ENCODE data around the gene TTC22.

TTC22 gene

DNA sequence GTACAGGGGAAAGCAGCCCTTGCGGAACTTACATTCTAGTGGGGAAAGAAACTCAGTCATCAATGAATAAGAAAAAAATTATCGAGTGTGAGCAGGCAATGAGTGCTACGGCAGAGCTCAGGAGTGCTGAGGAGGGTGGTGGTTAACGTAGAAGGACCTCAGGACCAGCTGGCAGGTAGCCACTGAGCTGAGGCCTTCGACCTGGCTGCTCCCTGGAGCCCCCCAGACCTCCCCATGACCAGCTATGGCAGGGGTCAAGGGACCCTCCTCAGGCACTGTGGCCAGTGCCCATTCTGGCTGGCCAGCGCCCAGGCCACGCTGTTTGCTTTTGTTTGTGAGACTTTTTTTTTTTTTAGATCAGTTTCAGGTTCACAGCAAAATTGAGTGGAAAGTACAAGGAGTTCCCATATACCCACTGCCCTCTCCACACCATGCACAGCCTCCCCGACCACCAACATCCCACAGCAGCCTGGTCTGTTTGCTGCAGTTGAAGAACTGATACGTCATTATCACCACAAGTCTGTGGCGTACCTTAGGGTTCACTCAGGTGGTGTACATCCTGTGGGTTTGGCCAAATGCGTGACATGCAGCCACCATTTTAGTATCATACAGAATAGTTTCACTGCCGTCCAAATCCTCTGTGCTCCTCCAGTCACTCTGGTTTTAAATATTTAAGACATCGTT lies 11.8 kb upstream of the TTC22 start:
- DNase-seq (ENCODE audit: low read depth), result no peak
- TF ChIP-seq, protein P1, sequence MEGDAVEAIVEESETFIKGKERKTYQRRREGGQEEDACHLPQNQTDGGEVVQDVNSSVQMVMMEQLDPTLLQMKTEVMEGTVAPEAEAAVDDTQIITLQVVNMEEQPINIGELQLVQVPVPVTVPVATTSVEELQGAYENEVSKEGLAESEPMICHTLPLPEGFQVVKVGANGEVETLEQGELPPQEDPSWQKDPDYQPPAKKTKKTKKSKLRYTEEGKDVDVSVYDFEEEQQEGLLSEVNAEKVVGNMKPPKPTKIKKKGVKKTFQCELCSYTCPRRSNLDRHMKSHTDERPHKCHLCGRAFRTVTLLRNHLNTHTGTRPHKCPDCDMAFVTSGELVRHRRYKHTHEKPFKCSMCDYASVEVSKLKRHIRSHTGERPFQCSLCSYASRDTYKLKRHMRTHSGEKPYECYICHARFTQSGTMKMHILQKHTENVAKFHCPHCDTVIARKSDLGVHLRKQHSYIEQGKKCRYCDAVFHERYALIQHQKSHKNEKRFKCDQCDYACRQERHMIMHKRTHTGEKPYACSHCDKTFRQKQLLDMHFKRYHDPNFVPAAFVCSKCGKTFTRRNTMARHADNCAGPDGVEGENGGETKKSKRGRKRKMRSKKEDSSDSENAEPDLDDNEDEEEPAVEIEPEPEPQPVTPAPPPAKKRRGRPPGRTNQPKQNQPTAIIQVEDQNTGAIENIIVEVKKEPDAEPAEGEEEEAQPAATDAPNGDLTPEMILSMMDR (IDR thresholded peaks at IDR 0.05; ENCODE audit: low read depth, low read length, missing control alignments), result no peak
- no peak overlapping the region for H3K4me3 ChIP-seq (ENCODE audit: low read depth, low read length)

DNA sequence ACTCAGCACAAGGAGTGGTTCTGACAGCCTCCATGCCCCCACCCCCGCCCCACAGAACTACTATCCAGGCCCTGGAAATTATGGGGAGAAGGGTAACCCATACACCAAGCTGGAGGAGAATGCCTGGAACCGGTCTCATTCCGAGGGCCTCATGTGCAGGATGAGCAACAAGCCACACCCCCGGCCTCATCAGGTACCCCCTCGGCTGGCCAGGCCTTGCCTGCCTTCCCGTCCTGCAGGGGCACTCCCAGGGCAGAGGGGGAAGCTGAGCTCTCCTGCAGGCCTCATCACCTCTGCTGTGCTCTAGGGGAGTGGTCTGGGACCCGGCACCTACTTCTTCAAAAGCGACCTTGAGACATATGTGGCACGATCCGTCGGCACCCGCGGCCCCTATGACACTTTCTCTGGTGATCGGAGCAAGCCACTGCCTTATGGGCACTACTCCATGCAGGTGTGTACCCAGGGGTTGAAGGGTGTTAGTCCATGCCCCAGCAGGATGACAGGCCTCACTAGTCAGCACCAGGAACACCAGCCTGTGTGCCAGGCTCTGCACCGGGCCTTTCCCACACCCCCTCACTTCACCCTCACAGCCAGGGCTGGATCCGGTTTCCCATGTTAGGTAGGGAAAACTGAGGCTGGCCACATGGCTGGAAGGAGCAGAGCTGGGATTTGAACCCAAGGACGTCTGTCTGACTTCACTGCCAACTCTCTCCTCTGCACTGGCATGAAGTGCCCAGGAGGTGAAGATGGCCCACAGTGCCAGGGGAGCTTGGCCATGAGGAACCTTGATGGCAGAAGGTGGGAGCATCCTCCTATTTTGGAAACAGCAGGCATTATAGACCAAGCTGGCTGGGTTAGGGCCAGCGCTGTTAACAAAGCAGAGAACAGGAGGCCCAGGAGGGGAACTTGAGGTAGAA lies 10.9 kb upstream of the TTC22 start:
- TF ChIP-seq, protein P1 (IDR thresholded peaks at IDR 0.05; ENCODE audit: low read depth, low read length, missing control alignments), result no peak
- DNase-seq (ENCODE audit: low read depth), result no peak
- no peak overlapping the region for H3K4me3 ChIP-seq (ENCODE audit: low read depth, low read length)

DNA sequence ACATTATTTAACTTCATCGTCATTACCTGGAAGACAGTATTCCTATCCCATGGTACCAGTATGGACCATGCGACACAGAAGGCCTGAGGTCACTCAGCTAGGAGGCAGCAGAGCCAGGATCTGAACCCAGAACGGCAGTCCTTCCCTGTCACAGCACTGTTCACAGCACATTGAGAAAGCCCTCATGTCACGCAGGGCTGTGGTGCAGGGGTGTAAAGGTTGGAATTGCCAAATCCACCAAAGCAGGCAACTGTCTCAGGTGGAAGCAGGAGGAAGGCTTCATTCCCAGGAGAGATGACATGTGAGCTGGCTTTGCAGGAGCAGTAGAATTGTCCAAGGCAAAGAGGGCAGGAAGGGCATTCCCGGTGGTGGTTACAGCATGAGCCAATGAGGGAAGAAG lies 9.9 kb upstream of the TTC22 start:
- DNase-seq (ENCODE audit: low read depth), result no peak
- H3K4me3 ChIP-seq (ENCODE audit: low read depth, low read length), result no peak overlapping the region
- TF ChIP-seq, protein P1 (IDR thresholded peaks at IDR 0.05; ENCODE audit: low read depth, low read length, missing control alignments), result no peak

DNA sequence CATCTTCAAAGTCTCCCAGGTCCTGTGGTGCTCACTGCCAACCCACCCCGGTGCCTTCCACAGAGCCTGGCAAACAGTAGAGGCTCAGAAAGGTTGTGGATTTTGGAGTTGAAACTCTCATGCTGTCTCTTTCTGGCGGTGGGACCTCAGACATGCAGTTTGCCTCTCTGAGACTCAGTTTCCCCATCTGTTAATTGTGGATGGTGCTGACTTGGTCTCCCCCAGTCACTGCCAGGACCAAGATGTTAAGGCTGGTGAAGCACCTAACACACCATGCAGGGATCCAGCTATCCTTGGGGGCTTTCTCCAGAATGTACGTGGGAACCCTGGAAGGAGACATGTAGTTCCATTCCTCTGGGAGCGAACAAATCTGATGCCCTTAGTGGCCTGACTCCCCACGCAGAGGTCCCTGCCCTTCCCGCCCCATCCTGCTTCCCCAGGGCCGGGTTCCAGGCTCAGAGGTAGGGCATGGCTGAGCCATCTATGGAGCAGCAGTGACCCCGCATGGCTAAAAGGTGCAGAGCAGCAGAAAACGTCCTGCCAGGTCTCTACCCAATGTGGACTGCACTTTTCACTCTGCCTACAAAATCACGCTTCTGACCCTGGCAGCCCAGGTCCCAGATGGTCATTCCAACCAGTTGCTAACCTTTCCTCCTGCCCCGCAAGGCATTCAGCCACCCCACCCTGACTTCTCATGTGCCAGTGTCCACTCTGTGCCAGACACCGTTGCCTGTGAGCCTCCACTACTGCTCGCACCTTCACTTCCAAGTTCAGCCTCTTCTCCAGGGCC lies 9.2 kb upstream of the TTC22 start:
- DNase-seq (ENCODE audit: low read depth), result no peak
- TF ChIP-seq, protein P1 (IDR thresholded peaks at IDR 0.05; ENCODE audit: low read depth, low read length, missing control alignments), result peak; percentile 96
- H3K4me3 ChIP-seq (ENCODE audit: low read depth, low read length), result no peak overlapping the region

DNA sequence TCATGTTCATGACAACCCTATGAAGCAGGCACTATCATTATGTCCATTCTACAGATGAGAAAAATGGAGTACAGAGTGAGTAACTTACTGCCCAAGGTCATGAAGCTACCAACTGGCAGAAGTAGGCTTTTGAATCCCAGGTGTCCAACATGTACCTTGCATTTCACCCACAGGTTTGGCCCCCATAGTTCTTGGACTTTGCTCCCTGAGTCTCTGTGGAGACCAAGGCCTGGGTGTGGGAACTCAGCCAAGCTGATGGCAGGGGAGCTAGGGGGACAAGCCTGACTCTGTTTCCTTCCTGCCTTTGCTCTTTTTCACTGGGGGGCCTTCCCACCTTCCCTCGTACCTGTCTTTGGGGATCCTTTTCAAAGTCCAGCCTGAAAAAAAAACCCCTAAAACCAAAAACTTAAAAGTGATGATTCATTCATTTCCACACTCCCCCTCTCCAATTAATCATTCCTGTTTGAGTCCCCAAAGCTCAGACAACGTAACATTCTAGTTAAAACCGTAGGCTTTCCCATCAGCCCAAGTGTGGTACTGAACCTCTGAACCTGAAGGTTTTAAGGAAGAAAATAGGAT lies 8.5 kb upstream of the TTC22 start:
- TF ChIP-seq, protein P1 (IDR thresholded peaks at IDR 0.05; ENCODE audit: low read depth, low read length, missing control alignments), result no peak
- no peak overlapping the region for H3K4me3 ChIP-seq (ENCODE audit: low read depth, low read length)
- DNase-seq (ENCODE audit: low read depth), result no peak

DNA sequence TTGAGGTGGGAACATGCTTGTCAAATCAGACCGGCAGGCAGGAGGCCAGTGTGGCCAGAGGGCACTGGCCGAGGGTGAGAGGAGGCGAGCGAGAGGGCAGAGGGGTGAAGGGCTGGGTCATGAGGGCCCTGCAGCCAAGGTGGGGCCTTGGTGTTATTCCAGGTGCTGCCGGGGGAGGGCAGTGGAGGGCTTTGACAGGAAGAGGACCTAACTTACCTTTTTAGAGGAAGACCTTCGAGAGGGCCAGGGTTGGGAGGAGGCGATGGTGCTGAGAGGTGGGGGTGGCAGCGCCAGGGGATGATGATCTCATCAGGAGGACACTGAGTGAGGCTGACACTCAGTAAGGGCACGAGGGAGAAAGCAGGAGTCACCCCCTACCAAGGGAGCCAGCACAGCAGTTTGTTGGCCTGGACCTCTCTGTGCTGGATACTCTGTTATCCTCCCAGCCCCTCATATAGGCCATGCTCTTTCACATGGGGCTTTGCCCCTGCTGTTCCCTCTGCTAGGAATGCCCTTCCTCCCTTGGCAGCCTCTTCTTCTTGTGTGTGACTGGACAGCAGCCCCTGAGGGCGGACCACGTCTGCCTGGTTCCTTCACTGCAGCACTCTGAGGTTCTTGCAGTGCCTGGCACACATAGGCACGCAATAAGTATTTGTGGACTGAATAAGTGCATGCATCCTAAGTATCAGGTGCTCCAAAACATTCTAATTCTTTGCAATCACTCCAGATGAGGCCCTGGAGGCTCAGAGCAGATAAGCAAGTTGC lies 7.5 kb upstream of the TTC22 start:
- H3K4me3 ChIP-seq (ENCODE audit: low read depth, low read length), result no peak overlapping the region
- TF ChIP-seq, protein P1 (IDR thresholded peaks at IDR 0.05; ENCODE audit: low read depth, low read length, missing control alignments), result peak; percentile 25
- no peak for DNase-seq (ENCODE audit: low read depth)
